Naive thymus-derived CD8-positive, alpha-beta T cell (primary cell): Measurements from ENCODE around the gene MPP2. TPM values are rescaled to one million over a fixed set of nuclear protein-coding genes. Genes with fewer than 3 reads are reported as not detected.

Experiments
- ATAC-seq, 2 donors: fragments of 150-1000 bp; cut with Tn5 transposase in 1 of 2; sonication (Bioruptor Pico), chemical (Tn5 transposase) in 1 of 2; 1 replicate in 1 of 2; 2 replicates in 1 of 2; pipeline ENCODE4 v1.10.0; 2021; ENCODE audit warnings: mild to moderate bottlenecking in 2 of 2, moderate library complexity in 2 of 2
- POLR2A ChIA-PET: fragments of 350-600 bp; sonication (Branson Sonifier 250); formaldehyde crosslinking; loops from one replicate; lab custom pipeline; 2021; ENCODE audit warnings: antibody characterized with exemption; lab: Charles Lee
- DNase-seq, 10 donors: peaks; one replicate each; pipeline versions ENCODE4 v3.0.0 to v3.0.0-alpha.2; 2020 to 2022
- H3K27ac Mint-ChIP-seq, 10 donors: one replicate each; pipeline ENCODE4 v1.8.0; 2020 to 2022; ENCODE audit warnings: mild to moderate bottlenecking in 10 of 10, mixed read lengths in 10 of 10, moderate library complexity in 4 of 10, inconsistent platforms in 1 of 10
- H3K27me3 Mint-ChIP-seq, 5 donors: one replicate each; pipeline ENCODE4 v1.8.0; 2021 to 2022; ENCODE audit warnings: mixed read lengths in 5 of 5
- H3K36me3 Mint-ChIP-seq, 3 donors: one replicate each; pipeline ENCODE4 v1.8.0; 2020 to 2022; ENCODE audit warnings: mixed read lengths in 3 of 3, mild to moderate bottlenecking in 2 of 3, inconsistent platforms in 1 of 3
- H3K4me1 Mint-ChIP-seq, 4 donors: one replicate each; pipeline ENCODE4 v1.8.0; 2021 to 2022; ENCODE audit warnings: mixed read lengths in 4 of 4
- H3K4me3 Mint-ChIP-seq, 10 donors: one replicate each; pipeline ENCODE4 v1.8.0; 2020 to 2022; ENCODE audit warnings: mild to moderate bottlenecking in 10 of 10, mixed read lengths in 10 of 10, moderate library complexity in 6 of 10, inconsistent platforms in 1 of 10
- H3K9me3 Mint-ChIP-seq, 9 donors: one replicate each; pipeline ENCODE4 v1.8.0; 2020 to 2022; ENCODE audit warnings: mixed read lengths in 9 of 9, mild to moderate bottlenecking in 3 of 9, inconsistent platforms in 1 of 9, moderate library complexity in 1 of 9
- polyA plus RNA-seq, 3 donors: library from polyadenylated mRNA; unstranded; fragments of 300-500 nt; fragmentation: Illumina TruSeq; gene quantifications; one replicate each; pipeline ENCODE4 v1.2.3, GENCODE V29; 2021
- total RNA-seq, 8 experiments: library from RNA in 2 of 8; stranded (reverse) in 2 of 8; gene quantifications; one replicate each; pipeline ENCODE4 v1.2.3 and lab custom pipeline; 2021 to 2026

MPP2 gene
- total and polyA plus RNA-seq, 5 experiments from 2014 or later: 1.1 to 5.2 (median 3.1) TPM

DNA sequence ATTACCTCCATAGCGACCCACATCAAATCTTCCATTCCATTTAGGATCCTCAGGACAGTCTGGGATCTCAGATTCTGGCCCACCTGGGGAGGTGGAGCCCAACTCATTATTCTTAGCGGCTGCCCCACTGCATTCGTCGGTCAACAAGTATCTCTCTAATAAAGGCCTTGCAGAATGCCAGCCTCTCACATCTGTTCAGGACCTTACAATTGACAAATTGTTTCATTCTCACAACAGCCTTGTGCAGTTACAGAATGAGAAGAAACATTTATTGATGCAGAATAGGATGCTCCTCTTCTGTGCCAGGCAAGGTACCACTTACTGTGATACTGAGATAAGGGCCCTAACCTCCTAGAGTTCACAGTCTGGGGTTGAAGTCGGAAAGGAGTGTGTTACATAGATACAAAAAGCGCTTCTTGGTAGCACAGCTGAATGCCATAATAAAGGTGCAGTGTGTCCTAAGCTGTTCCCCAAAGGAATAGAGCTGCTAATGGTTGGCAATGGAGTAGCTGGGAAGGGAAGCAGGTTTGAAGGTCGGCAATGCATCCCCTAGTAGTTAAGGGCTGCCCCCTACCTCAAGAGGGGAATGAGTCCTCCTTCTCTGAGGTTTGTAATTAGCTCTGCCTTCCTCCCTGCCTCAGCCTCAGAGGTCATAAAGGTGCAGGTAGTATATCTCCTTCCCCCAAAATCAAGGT is 2.3 kb upstream of the MPP2 start:
- Mint-ChIP-seq H3K9me3 (no peaks in the 10 kb centered on the region), H3K4me1 (peaks cover 7 to 21% (median 19%) of the 10 kb centered on the region in 4 donors), H3K27me3 (peaks cover 0 to 9% (median 0%) of the 10 kb centered on the region in 5 donors), H3K36me3 (no peaks in the 10 kb centered on the region), H3K4me3 (no peak overlapping the region), H3K27ac (no peak overlapping the region)
- DNase-seq (no peak), ATAC-seq (no peak)
- POLR2A ChIA-PET: interaction anchor here (0.7 to 1.2 kb wide), 3 partner anchors 9 to 1296 kb away, joined by 3 to 5 read pairs (median 5); no protein-coding TSS in a partner anchor

DNA sequence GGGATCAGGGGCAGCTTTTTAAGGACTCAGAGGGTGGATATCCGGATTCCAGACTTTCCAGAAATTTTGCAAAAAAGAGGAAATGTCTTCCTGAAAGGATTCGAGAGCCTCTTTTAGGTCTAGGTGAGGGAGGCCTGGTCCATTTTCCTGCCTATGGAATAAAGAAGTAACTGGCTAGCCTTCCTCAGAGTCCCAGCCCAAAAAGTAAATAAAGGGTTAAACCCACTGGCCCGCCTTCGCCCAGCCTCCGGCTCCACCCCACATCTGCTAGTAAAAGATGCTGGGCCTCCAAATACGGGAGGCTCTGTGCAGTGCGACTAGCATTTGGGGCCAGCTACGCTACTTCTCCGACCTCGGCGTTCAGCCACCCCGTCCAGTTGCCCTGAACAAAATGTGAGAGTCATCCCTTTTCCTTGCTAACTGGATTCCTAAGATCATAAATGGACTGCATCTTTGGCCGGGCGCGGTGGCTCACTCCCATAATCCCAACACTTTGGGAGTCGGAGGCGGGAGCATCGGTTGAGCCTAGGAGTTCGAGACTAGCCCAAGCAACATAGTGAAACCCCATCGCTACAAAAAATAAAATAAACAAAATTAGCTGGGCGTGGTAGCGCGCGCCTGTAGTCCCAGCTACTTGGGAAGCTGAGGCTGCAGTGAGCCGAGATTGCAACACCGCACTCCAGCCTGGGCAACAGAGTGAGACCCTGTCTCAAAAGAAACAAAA is 824 bp upstream of the MPP2 start:
- H3K9me3 Mint-ChIP-seq: no peaks in the 10 kb centered on the region
- no peaks in the 10 kb centered on the region for H3K36me3 Mint-ChIP-seq
- H3K4me1 Mint-ChIP-seq: peaks cover 9 to 21% (median 20%) of the 10 kb centered on the region in 4 donors
- POLR2A ChIA-PET: interaction anchor here (0.6 to 1.8 kb wide), 2 partner anchors 29 to 216 kb away, joined by 3 to 4 read pairs; partner anchors contain the start of gene HDAC5
- H3K4me3 Mint-ChIP-seq: peak overlapping the region; percentile 85 to 99 (median 92)
- DNase-seq (peak; percentile 37 to 81 (median 57)), ATAC-seq (peak; percentile 58 to 60)
- H3K27ac Mint-ChIP-seq: peak overlapping the region in 8 of 10 donors; percentile 28 to 98 (median 72)
- H3K27me3 Mint-ChIP-seq: peaks cover 0 to 15% (median 0%) of the 10 kb centered on the region in 5 donors

GRCh38 chr17:43906951-43907424 is 348 bp downstream of the MPP2 start:
- Mint-ChIP-seq H3K27me3 (peaks cover 0 to 15% (median 0%) of the 10 kb centered on the region in 5 donors), H3K4me1 (peaks cover 9 to 21% (median 20%) of the 10 kb centered on the region in 4 donors), H3K36me3 (no peaks in the 10 kb centered on the region), H3K4me3 (peak overlapping the region; percentile 85 to 99 (median 92)), H3K27ac (peak overlapping the region in 9 of 10 donors; percentile 66 to 98 (median 96)), H3K9me3 (no peaks in the 10 kb centered on the region)
- peak in 9 of 10 donors; percentile 19 to 80 (median 47) for DNase-seq
- POLR2A ChIA-PET: interaction anchor here (0.6 to 2.1 kb wide), 3 partner anchors 19 to 30 kb away, joined by 4 to 10 read pairs (median 6); no protein-coding TSS in a partner anchor
- ATAC-seq: peak; percentile 66 to 68

- Mint-ChIP-seq H3K9me3 (no peaks in the 10 kb centered on the region), H3K36me3 (no peaks in the 10 kb centered on the region), H3K4me1 (peaks cover 9 to 24% (median 22%) of the 10 kb centered on the region in 4 donors), H3K4me3 (peak overlapping the region; percentile 85 to 99 (median 92)), H3K27ac (peak overlapping the region in 8 of 10 donors; percentile 78 to 98 (median 96)), H3K27me3 (peaks cover 0 to 17% (median 0%) of the 10 kb centered on the region in 5 donors)
- DNase-seq (peak; percentile 26 to 85 (median 54)), ATAC-seq (peak; percentile 48 to 64)
- POLR2A ChIA-PET: interaction anchor here (0.6 to 2.1 kb wide), 2 partner anchors 20 to 22 kb away, joined by 6 to 10 read pairs; no protein-coding TSS in a partner anchor
Measured at GRCh38 chr17:43905985-43906852, 1.1 kb downstream of the MPP2 start.

DNA sequence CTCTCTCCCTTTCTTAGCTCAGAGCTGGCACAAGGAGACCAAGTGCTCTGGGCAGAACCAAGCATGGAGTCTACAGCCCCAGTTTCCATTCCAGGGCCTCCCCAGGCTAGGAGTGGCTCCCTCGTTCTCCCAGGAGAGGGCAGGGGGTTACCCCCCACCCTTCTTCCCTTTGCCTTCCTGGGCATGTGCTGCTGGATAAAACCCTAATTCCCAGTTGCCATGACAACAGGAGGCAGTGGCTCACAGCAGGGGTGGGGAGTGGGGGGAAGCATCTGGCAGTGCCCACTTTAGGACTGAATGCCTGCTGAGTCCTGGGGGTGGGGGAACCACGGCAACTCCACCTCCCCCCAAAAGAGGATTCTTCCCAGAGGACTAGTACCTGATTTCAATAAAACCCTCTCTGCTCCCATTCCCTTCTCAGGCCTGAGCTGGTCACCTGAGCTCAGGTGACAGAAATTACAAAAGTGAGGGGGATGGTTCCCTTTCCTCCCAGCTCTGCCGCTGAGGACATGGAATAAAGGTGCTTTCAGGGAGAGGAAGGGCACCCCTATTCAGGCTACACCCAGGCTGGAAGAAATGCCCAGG is 1.8 kb downstream of the MPP2 start:
- no peak overlapping the region for H3K27ac Mint-ChIP-seq
- no peak for ATAC-seq
- peak overlapping the region in 3 of 10 donors; percentile 28 to 99 (median 34) for H3K4me3 Mint-ChIP-seq
- peaks cover 13 to 31% (median 28%) of the 10 kb centered on the region in 4 donors for H3K4me1 Mint-ChIP-seq
- H3K36me3 Mint-ChIP-seq: no peaks in the 10 kb centered on the region
- peaks cover 0 to 17% (median 0%) of the 10 kb centered on the region in 5 donors for H3K27me3 Mint-ChIP-seq
- POLR2A ChIA-PET: interaction anchor here (2.1 kb wide), 1 partner anchor 23 kb away, joined by 10 read pairs; no protein-coding TSS in a partner anchor
- DNase-seq: no peak
- H3K9me3 Mint-ChIP-seq: no peaks in the 10 kb centered on the region

- peak overlapping the region in 2 of 10 donors; percentile 79 to 82 for H3K4me3 Mint-ChIP-seq
- H3K27ac Mint-ChIP-seq: no peak overlapping the region
- peaks cover 0 to 20% (median 4%) of the 10 kb centered on the region in 5 donors for H3K27me3 Mint-ChIP-seq
- H3K36me3 Mint-ChIP-seq: peaks cover 0 to 7% (median under 1%) of the 10 kb centered on the region in 3 donors
- no peaks in the 10 kb centered on the region for H3K9me3 Mint-ChIP-seq
- DNase-seq: no peak
- H3K4me1 Mint-ChIP-seq: peaks cover 14 to 33% (median 23%) of the 10 kb centered on the region in 4 donors
- no peak for ATAC-seq
- POLR2A ChIA-PET: interaction anchor here (0.6 to 1.2 kb wide), 2 partner anchors 30 to 163 kb away, joined by 3 read pairs; no protein-coding TSS in a partner anchor
Measured at GRCh38 chr17:43901861-43902589, 5.3 kb downstream of the MPP2 start.

- Mint-ChIP-seq H3K27me3 (peaks cover 0 to 15% (median 4%) of the 10 kb centered on the region in 5 donors), H3K4me1 (peaks cover 16 to 24% (median 18%) of the 10 kb centered on the region in 4 donors), H3K9me3 (no peaks in the 10 kb centered on the region), H3K36me3 (peaks cover 0 to 10% (median 3%) of the 10 kb centered on the region in 3 donors), H3K27ac (peak overlapping the region in 3 of 10 donors; percentile 9 to 60 (median 53)), H3K4me3 (peak overlapping the region; percentile 79 to 90 (median 84))
- POLR2A ChIA-PET: interaction anchor here (0.6 to 1.2 kb wide), 3 partner anchors 9 to 164 kb away, joined by 3 read pairs; no protein-coding TSS in a partner anchor
- no peak for DNase-seq
- peak; percentile 9 to 10 for ATAC-seq
Measured at GRCh38 chr17:43900858-43901754, 6.2 kb downstream of the MPP2 start.

DNA sequence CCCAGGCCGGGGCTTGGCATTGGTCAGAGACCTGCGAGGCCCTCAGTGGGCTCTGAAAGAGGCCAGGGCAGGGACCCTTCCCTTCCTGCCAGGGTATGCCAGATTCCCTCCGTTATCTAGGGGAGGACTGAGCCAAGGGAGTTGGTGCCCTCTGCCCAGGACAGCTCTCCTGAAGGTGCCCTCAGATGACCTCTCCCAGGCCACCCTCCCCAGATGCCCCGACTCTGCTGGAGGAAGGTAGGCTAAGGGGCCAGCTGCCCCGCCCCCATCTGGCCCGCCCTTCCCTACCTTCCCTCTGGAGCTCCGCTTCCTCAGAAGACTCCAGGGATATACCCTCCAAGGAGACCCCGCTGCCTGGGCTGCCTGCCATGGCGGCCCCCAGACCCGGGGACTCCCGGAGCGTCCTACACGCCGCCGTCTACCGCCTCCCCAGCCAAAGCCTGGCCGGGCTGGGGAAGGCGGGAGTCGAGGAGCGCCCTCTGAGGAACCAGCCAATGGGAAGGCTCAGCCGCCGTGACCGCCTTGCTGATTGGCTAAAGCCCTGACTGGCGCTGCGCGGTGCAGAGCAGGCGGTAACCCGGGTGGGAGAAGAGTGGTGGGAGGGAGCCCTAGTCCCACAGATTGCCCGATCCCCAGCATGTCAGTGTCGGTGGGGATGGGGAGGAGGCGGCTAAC is 7.0 kb downstream of the MPP2 start:
- peak overlapping the region; percentile 79 to 90 (median 84) for H3K4me3 Mint-ChIP-seq
- no peaks in the 10 kb centered on the region for H3K9me3 Mint-ChIP-seq
- peak; percentile 100 for ATAC-seq
- peak; percentile 66 to 89 (median 75) for DNase-seq
- H3K27ac Mint-ChIP-seq: peak overlapping the region in 4 of 10 donors; percentile 6 to 60 (median 14)
- peaks cover 0 to 11% (median 4%) of the 10 kb centered on the region in 3 donors for H3K36me3 Mint-ChIP-seq
- peaks cover 0 to 14% (median 4%) of the 10 kb centered on the region in 5 donors for H3K27me3 Mint-ChIP-seq
- POLR2A ChIA-PET: interaction anchor here (1.0 to 1.2 kb wide), 3 partner anchors 9 to 106 kb away, joined by 3 read pairs; no protein-coding TSS in a partner anchor
- peaks cover 14 to 23% (median 17%) of the 10 kb centered on the region in 4 donors for H3K4me1 Mint-ChIP-seq

GRCh38 chr17:43898446-43898845 is 8.9 kb downstream of the MPP2 start:
- ATAC-seq (no peak), DNase-seq (no peak)
- H3K4me3 Mint-ChIP-seq: no peak overlapping the region
- H3K27ac Mint-ChIP-seq: no peak overlapping the region
- H3K9me3 Mint-ChIP-seq: no peaks in the 10 kb centered on the region
- H3K27me3 Mint-ChIP-seq: peaks cover 0 to 8% (median 4%) of the 10 kb centered on the region in 5 donors
- H3K36me3 Mint-ChIP-seq: peaks cover 0 to 11% (median 4%) of the 10 kb centered on the region in 3 donors
- H3K4me1 Mint-ChIP-seq: peaks cover 11 to 23% (median 14%) of the 10 kb centered on the region in 4 donors
- POLR2A ChIA-PET: no interaction called here
